GM21526 (cell line): ENCODE data around the gene CTBP2.

Experiments used
- ATAC-seq: cut with Tn5 transposase; IDR thresholded peaks from one replicate; pipeline ENCODE4 v1.9.1; 2021; ENCODE audit warnings: moderate library complexity; ENCODE audit not compliant: unreplicated experiment, low FRiP score

CTBP2 gene

GRCh38 chr10:125159932-125160855 is at the start of gene CTBP2:
Gene CTBP2, minus strand, starts transcription at chr10:125160563.
- no peak for ATAC-seq

- no peak for ATAC-seq
These were observed 49.4 kb upstream of the CTBP2 start for GRCh38 chr10:125209591-125210355.

GRCh38 chr10:125208854-125209565 is 48.6 kb upstream of the CTBP2 start:
- no peak for ATAC-seq

GRCh38 chr10:125206623-125207022 is 46.3 kb upstream of the CTBP2 start:
- ATAC-seq = no peak

GRCh38 chr10:125205431-125205830 is 45.1 kb upstream of the CTBP2 start:
- no peak for ATAC-seq

- ATAC-seq = no peak
These were observed 44.0 kb upstream of the CTBP2 start for GRCh38 chr10:125204400-125204799.

- ATAC-seq = no peak
These were observed 42.9 kb upstream of the CTBP2 start for GRCh38 chr10:125203186-125203800.

GRCh38 chr10:125201791-125202622 is 41.6 kb upstream of the CTBP2 start:
- ATAC-seq = peak; percentile 32

GRCh38 chr10:125201108-125201524 is 40.8 kb upstream of the CTBP2 start:
- ATAC-seq = peak; percentile 91

GRCh38 chr10:125200396-125200795 is 40.0 kb upstream of the CTBP2 start:
- ATAC-seq = no peak

- ATAC-seq = no peak
These were observed 38.9 kb upstream of the CTBP2 start for GRCh38 chr10:125199270-125199669.

- ATAC-seq = no peak
These were observed 34.5 kb upstream of the CTBP2 start for GRCh38 chr10:125194814-125195213.

GRCh38 chr10:125193306-125193877 is 33.0 kb upstream of the CTBP2 start:
- ATAC-seq = no peak

- no peak for ATAC-seq
These were observed 32.3 kb upstream of the CTBP2 start for GRCh38 chr10:125192620-125193019.

- no peak for ATAC-seq
These were observed 31.6 kb upstream of the CTBP2 start for GRCh38 chr10:125192005-125192404.

- no peak for ATAC-seq
These were observed 30.6 kb upstream of the CTBP2 start for GRCh38 chr10:125190946-125191345.

- no peak for ATAC-seq
These were observed 30.1 kb upstream of the CTBP2 start for GRCh38 chr10:125190414-125190813.

GRCh38 chr10:125189162-125189561 is 28.8 kb upstream of the CTBP2 start:
- no peak for ATAC-seq
